PFSK-1 (cell line): ENCODE measurements around the gene PTPRN2.

ENCODE experiments used
- FOXP2 ChIP-seq: optimal IDR thresholded peaks from 2 replicates; pipeline ENCODE3; 2011; ENCODE audit warnings: borderline replicate concordance, control low read depth, inconsistent platforms; ENCODE audit not compliant: insufficient read depth; ENCODE audit errors: extremely low read length, extremely low read depth
- POLR2AphosphoS5 ChIP-seq: IDR thresholded peaks from 2 replicates; pipeline ENCODE4 v1.6.1; 2012; ENCODE audit warnings: low read depth, mild to moderate bottlenecking, control low read depth, low read length, moderate library complexity
- SIN3A ChIP-seq: IDR thresholded peaks from 2 replicates; pipeline ENCODE4 v1.6.1; 2012; ENCODE audit warnings: mild to moderate bottlenecking, low read length, moderate library complexity, borderline replicate concordance; ENCODE audit not compliant: insufficient read depth
- TAF1 ChIP-seq: IDR thresholded peaks from 2 replicates; pipeline ENCODE4 v1.6.1; 2012; ENCODE audit warnings: low read length, control low read depth, borderline replicate concordance; ENCODE audit not compliant: insufficient read depth
- TF ChIP-seq, protein P1 (sequence below), 2 experiments: IDR thresholded peaks; 2 replicates each; pipeline versions ENCODE4 v1.6.1 to v1.8.0; 2011 to 2012; ENCODE audit warnings: low read depth in 2 of 2, low read length in 2 of 2, control low read depth in 1 of 2, inconsistent platforms in 1 of 2, mild to moderate bottlenecking in 1 of 2, moderate library complexity in 1 of 2; ENCODE audit not compliant: insufficient read depth in 1 of 2

PTPRN2 gene

DNA sequence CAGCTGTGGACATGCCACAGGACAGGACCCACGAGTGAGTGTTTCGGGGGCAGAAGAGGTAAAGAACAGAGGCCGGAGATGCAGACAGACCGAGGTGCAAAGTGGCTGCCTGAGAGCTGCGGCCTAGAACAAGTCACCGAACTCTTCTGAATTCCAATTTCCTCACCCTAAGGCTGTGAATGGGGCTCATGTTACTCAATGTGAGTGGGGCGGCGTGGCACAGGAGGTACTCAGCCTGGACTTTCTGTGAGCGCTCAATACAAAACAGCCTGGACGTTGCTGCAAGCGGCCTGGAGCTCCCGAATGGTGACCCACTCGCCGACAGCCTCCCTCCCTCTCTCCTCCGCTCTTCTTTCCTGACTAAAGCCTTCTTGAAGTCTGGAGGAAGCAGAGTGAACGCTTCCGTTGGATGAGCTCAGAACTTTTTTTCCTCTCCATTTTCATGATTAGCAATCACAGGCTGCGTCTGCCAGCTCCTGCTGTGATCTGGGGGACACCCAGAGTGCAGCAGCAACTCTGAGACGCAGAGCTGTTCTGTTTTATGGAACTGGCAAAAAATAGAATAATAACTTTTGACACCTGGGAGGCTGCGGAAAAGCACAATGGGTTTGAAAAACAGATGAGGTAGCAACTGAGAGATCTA is 108.5 kb downstream of the PTPRN2 start:
- no peak for TF ChIP-seq FOXP2
- TF ChIP-seq SIN3A, result no peak
- no peak for TF ChIP-seq POLR2AphosphoS5

DNA sequence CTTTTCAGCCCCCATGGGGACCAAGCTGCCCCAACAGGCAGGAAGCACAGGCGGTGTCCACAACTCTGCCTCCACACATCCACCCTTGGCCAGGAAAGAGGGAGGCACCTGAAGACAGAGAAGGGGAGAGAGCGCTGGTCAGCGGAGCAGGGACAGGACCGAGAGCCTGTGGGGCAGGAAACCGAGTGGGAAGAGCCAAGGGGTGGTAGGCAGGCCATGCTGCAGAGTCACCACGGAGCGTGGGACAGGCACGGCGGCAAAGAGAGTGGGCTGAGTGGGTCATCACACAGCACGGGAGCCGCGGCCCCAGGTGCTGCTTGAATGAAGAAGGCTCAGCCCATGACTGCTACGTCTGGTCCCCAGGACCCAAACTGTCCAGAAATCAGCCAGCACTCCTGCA is 109.8 kb downstream of the PTPRN2 start:
- no peak for TF ChIP-seq SIN3A
- TF ChIP-seq, protein P1, sequence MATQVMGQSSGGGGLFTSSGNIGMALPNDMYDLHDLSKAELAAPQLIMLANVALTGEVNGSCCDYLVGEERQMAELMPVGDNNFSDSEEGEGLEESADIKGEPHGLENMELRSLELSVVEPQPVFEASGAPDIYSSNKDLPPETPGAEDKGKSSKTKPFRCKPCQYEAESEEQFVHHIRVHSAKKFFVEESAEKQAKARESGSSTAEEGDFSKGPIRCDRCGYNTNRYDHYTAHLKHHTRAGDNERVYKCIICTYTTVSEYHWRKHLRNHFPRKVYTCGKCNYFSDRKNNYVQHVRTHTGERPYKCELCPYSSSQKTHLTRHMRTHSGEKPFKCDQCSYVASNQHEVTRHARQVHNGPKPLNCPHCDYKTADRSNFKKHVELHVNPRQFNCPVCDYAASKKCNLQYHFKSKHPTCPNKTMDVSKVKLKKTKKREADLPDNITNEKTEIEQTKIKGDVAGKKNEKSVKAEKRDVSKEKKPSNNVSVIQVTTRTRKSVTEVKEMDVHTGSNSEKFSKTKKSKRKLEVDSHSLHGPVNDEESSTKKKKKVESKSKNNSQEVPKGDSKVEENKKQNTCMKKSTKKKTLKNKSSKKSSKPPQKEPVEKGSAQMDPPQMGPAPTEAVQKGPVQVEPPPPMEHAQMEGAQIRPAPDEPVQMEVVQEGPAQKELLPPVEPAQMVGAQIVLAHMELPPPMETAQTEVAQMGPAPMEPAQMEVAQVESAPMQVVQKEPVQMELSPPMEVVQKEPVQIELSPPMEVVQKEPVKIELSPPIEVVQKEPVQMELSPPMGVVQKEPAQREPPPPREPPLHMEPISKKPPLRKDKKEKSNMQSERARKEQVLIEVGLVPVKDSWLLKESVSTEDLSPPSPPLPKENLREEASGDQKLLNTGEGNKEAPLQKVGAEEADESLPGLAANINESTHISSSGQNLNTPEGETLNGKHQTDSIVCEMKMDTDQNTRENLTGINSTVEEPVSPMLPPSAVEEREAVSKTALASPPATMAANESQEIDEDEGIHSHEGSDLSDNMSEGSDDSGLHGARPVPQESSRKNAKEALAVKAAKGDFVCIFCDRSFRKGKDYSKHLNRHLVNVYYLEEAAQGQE (IDR thresholded peaks at IDR 0.05; ENCODE audit: insufficient read depth in 1 of 2, low read depth in 2 of 2, low read length in 2 of 2), result no peak

DNA sequence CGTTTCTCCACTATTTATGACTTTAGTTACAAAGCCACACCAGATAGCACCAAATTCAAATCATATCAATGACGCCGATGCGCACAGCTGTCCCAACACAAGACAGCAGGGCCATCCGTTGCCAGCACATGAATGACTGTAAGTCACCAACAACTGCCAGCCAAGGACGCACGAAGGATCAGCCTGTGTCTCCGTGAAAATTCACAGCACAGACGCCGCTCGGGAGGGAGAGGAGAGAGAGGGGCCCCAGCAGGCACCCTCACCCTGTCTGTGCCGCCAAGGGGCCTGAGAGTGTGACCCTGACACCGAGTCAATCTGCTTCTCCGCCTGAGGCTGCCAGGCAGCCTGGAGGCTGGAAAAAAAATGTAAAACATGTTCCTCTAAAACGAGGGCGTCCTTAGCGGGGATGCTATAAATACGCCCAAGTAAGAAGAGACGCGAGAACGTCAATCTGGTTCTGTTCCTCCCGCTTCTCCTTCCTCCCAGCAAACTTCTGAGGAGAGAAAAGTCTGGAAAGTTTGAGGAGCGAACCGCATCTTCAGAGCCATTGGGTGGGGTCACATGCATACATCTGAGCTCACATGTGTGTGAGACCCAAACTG is 111.2 kb downstream of the PTPRN2 start:
- no peak for TF ChIP-seq SIN3A
- TF ChIP-seq POLR2AphosphoS5, result no peak
- TF ChIP-seq, protein P1 (IDR thresholded peaks at IDR 0.05; ENCODE audit: insufficient read depth in 1 of 2, low read depth in 2 of 2, low read length in 2 of 2), result no peak
- no peak for TF ChIP-seq TAF1
- TF ChIP-seq FOXP2, result no peak

DNA sequence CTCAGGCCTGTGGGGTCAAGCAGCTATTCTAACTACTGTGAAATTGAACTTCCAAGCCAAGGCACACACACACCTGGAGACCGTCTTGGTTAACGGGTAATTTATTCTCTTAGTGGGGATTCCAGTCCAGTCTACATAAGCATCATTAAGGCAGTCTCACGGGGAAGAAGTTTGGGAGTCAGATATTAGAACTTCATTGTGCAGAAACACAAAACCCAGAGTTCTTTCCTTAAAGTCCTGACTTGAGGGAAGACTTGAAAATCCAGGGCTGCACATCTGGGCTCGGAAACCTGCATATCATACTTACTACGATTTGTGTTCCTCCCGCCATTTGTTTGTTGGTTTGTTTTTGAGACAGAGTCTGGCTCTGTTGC is 112.0 kb downstream of the PTPRN2 start:
- TF ChIP-seq, protein P1 (IDR thresholded peaks at IDR 0.05; ENCODE audit: insufficient read depth in 1 of 2, low read depth in 2 of 2, low read length in 2 of 2), result no peak
- TF ChIP-seq SIN3A, result no peak
- TF ChIP-seq POLR2AphosphoS5, result no peak
- TF ChIP-seq TAF1, result no peak
- no peak for TF ChIP-seq FOXP2

DNA sequence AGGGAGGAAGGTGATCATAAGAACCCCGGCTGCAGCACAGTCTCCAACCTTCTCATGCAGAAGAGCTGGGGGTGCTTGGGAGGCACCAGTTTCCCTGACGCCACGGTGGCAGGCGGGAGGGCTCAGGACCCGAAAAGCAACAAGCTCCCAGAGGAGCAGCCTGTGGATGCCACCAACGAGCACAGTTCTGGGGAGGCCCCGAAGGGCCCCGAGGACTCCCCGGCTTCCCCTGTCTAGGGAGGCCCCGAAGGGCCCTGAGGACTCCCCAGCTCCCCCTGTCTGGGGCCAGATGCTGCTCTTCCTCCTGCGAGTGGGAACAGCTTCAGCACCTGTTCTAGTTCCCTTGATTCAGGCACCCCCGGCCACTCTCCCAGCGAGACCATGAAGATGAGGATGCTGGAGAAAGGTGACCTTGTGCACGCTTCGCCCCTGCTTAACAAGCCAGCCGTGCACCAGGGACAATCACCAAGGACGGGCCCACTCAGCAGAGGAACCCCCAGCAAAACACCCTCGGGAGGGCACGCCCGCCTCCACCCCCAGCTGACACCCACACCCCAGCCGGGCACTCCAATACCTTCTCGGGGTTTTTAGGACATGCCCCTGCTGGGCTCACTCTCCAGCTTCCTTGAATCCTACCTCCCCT is 112.5 kb downstream of the PTPRN2 start:
- TF ChIP-seq POLR2AphosphoS5 (no peak), SIN3A (no peak), TAF1 (no peak), FOXP2 (no peak)
- TF ChIP-seq, protein P1 (IDR thresholded peaks at IDR 0.05; ENCODE audit: insufficient read depth in 1 of 2, low read depth in 2 of 2, low read length in 2 of 2), result no peak
